Head of caudate nucleus (tissue), 42 donors: ENCODE measurements around the gene TFE3.
A peak's percentile ranks its signal among the peaks of the same experiment; 100 is the strongest.
"Not testable (repeated sequence)": the region's sequence is repeated elsewhere in the genome, so short reads cannot be mapped to it uniquely, and the experiment has no call there.

Experiments
- DNase-seq, 42 donors: peaks; one replicate each; pipeline versions ENCODE4 v3.0.0 to v3.0.0-alpha.2; 2020 to 2021; ENCODE audit warnings: mixed read lengths in 7 of 42
- intact Hi-C: fragments of 100-400 bp; cut with DNase I; formaldehyde crosslinking; loops from one replicate; pipeline ENCODE4 v1.15.0; 2022

The TFE3 gene

DNA sequence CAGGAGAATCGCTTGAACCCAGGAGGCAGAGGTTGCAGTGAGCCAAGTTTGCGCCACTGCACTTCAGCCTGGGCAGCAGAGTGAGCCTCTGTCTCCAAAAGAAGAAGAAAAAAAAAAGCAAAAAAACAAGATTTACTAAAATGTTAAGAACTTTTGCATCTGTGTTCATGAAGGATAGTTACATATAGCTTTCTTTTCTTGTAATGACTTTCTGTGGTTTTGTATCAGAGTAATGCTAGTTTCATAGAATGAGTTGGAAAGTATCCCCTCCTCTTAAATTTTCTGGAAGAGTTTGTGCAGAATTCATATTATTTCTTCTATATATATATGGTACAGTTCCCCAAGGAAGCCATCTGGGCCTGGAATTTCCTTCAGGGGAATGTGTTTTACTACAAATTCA is 24.1 kb downstream of the TFE3 start:
- no peak for DNase-seq
- intact Hi-C loops, result no loop called here

DNA sequence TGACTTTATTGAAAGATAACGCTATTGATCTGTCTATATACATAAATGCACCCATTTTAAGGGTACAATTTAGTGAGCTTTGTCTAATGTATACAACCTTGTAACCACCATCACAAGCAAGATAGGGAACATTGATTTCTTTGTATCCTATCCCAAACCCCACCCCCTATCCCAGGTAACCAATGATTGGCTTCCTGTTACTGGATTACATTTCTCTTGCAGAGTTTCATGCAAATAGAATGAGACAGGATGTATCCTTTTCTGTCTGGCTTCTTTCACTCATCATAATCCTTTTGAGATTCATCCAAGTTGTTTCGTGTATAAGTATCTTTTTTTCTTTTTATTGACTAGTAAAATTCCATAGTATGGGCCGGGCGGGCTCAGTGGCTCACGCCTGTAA is 39.5 kb downstream of the TFE3 start:
- intact Hi-C loops, result no loop called here
- no peak for DNase-seq

DNA sequence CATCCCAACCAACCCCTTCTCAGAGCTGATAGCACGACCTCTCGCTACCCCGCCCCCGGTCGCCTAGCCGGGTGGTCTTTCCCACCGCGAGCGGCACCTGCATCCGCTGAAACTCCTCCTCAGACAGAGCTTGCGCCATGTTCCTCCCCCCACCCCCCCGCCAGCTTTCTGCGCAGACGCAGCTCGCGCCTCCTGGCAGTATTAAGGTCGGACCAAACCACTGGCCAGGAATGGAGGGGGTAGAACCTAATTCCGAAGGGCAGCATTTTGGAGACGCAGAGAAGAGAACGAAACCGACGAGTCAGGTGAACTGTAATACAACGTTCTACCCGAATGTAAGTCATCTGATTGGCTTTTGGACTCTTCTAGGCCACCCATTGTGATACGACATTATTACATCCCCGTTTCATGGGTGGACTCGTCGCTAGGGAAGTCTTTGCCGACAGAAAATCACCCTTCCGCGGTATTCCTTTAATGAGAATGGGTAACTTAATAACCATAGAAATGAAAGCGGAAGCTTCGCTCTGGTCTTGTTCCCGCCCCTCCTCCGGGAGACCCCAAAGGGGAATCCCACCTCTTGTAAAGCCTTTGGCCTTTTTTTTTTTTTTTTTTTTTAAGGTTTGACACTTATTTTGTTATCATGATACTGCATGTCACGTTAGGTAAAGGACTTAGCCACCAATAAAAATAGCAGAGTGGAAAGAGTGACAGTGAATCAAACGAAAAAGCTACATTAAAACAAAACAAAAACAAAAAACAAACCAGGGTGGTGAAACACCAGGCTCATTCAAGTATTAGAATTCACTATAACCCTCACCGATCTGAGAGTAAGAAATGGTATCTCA is 40.8 kb downstream of the TFE3 start, which contains the start of gene GRIPAP1:
Gene GRIPAP1 (minus strand): TSS at position 174 of the 845 bp plus-strand sequence. CDS start 35 bp downstream, at position 139.
- DNase-seq, result peak; percentile 7 to 87 (median 65)

DNA sequence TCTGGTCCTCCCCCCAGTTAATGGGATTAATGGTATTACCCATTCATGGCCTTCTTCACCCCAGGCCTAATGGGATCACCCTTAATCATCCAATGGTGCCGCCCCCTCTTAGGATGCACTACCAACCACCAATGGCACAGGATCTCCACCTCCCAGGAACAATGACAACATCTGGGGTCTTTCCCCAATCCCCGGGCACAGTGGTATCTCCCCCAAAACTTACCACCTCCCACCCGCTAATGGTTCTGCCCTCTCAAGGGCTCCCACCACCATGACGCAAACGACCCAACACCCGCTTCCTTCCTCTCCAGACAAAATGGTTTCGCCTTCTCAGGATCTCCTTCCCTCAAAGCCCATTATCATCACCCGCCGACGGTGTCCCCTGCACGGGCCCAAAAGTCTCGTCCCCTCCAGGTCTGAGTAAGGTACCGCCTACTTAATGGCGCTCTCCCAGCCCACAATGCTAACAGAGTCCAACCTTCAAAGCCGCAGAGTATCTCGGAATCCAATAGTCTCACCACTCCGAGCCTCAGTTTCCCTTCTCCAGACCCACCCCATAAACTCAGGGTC is 41.6 kb downstream of the TFE3 start:
- intact Hi-C loops, result no loop called here
- peak in 28 of 42 donors; percentile 3 to 46 (median 21) for DNase-seq

More for the DNA sequence above, 40.8 kb downstream of the TFE3 start, which contains the start of gene GRIPAP1:
- intact Hi-C loops, result no loop called here

DNA sequence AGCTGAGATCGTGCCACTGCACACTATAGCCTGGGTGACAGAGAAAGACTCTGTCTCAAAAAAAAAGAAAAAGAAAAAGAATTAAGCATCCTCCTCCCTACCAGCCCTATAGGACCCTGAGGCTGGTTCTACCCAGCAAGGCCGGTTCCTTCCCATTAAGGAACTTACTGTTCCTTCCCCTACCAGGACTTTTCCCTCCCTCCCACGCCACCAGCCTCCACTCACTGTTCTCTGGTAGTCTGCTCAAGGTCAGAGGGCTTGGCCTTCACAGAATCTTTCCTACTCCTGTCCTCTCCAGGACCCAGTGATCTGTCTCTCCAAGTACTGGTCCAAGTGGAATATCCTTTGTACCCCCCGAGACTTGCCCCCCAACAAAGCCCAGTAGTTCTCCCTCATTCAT is 42.5 kb downstream of the TFE3 start:
- DNase-seq, result no peak
- intact Hi-C loops, result no loop called here

DNA sequence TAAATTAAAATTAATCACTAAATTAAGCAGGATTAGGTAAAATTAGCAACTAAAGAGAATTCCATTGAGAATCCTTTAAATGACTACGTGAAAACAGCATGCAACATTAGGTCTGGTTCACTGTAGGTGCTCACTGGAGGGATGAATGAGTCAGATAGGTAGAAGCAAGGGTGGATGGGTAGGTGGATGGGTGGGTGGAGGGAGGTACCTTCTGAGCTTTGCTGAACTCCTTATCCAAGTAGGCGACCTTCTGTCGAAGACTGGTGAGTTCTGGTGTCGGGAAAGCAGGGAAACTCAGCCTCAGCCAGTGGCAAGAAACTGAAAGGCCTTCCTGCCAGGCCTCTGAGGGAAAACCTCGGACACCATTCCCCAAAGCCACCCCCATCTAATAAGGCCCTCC is 44.1 kb downstream of the TFE3 start:
- intact Hi-C loops, result no loop called here
- DNase-seq, result peak; percentile 16 to 92 (median 59)

DNA sequence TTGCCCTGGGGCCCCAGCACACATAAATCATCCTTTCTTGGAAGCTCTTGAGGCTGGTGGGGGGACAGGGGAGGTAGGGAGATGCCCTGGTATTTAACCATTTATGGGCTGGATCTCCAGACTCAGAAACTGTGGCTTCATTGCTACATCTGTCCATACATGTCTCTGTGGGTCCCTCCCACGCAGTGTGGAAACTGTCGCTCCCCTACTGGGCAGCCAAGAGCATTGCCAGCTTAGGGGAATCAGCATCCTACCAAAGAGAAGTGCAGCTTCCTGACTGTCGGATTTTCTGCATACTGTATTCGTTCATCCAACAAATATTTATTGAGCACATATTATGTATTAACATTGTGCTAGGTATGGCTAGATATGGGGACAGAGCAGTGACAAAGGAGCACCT is 44.8 kb downstream of the TFE3 start:
- intact Hi-C loops, result no loop called here
- no peak for DNase-seq

DNA sequence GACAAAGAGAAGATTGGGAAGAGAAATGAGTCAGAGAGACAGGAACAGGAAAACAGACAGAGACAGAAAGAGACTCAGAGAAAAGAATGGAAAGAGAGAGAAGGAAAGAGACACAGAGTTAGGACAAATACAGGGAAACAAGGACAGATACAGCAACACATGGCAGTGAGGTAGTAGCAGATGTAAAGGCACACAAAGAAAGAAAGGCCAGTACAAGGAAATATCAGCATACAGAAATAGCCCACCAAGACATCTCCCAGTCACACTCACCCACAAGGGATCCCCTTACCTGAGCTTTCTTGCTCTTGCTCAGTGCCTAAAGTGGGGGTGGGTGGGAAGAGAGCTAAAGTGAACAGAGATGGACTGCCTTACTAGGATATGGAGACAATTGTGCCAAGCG is 45.3 kb downstream of the TFE3 start:
- DNase-seq, result no peak
- intact Hi-C loops, result no loop called here

DNA sequence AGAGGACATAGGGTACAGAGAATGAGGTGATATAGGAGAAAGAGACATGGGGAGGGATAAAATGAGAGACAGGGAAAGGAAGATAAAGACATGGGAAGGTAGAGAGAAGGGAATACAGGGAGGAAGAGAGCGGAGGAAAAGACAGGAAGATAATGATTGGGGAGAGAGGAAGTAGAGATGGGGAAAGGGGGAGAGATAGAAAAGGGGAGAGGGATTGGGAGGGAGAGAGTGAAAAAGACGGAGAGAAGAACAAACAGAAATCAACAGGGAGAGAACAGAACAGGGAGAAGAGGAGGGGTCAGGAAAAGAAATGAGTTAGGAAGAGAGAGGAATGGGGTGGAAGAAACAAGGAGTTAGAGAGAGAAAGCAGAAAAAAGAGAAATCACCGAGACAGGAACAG is 45.7 kb downstream of the TFE3 start:
- no peak for DNase-seq
- intact Hi-C loops, result no loop called here

DNA sequence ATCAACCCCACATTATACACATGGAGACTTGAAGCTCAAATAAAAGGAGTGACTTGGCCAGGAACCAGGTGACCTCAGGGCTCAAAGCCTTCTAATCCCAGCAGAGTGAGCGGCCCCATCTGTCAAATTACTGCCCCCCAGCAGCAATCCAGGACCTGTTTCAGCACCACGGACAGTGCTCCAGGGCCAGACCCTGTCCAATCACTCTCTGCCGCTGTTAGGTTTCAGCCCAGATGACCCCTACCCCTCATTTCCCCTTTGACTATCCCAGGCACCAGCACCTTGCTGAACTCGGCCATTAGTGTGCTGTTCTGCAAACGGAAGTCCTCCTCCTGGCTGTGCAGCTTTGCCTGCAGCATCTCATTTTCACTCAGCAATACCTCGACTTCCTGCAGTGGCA is 46.2 kb downstream of the TFE3 start:
- no peak for DNase-seq
- intact Hi-C loops, result no loop called here

DNA sequence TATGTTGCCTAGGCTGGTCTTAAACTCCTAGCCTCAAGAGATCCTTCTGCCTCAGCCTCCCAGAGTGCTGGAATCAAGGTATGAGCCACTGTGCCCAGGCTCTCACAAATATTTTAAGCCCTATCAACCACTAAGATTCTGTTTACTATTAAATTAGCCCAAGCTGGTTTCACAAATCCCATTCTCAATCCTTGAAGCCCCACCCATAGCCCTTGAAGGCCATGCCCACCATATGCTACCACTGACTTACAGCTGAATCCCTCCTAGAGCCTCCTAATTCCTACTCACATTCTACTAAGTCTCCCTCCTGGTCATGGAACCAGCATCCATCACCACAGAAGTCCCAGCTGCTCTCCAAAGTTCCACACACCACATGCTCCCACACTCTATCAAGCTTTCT is 50.8 kb downstream of the TFE3 start:
- intact Hi-C loops, result no loop called here

DNA sequence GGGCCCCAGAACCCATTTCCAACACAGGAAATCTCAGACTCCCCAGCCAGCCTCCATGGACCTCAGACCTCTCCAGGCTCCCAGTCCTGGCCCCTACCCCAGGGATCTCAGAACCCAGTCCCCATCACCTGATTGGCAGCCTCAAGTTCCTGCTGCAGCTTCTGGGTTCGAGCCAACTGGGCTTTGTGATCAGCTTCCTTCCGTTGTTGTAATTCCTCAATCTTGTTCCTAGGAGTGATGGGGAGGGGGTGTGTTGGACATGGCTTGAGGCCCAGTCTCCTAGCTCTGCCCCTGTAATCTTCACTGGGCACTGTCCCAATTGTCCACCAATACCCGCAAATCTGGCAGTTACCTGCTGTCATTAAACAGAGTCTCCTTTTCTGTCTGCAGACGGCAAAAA is 53.7 kb downstream of the TFE3 start:
- intact Hi-C loops, result no loop called here
- DNase-seq, result no peak

More for the DNA sequence above, 50.8 kb downstream of the TFE3 start:
- DNase-seq, result no peak

DNA sequence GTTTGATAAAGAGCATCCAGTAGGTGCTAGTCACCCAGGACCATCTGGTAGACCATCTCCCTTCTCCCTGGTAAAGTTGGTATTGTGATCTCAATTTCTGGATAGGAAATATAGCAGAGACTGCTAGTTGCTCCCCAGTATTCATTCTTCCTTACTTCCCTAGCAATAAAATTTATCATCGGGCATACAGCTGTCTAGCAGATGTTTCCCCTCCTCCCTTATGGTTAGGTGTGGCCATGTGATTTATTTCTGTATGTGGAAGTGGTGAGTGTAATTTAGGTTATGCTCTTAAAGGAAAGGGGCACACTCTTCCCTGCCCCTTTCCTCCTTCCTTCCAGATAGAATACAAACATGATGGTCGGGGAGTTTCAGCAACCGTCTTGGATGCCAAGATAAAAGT is 59.3 kb downstream of the TFE3 start:
- intact Hi-C loops, result no loop called here
- no peak for DNase-seq

DNA sequence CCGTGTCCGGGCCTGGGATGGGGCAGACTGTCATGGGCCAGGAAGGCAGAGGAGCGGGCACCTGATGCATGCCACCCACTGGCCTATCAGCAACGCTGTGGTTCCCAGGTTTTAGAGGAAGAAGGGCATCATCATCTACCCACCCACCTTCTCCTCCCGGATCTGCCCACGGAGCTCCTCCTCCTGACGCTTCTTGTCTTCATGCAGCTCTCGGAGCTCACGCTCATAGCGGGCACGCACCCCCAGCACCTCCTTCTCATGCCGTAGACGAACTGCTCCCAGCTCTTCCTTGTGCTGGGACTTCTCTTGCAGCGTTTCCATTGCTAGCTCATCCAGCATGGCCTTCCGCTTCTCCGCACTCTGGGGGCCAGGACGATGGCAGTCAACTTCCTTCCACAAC is 60.1 kb downstream of the TFE3 start:
- DNase-seq, result peak in 38 of 42 donors; percentile 8 to 81 (median 46)
- intact Hi-C loops, result no loop called here

DNA sequence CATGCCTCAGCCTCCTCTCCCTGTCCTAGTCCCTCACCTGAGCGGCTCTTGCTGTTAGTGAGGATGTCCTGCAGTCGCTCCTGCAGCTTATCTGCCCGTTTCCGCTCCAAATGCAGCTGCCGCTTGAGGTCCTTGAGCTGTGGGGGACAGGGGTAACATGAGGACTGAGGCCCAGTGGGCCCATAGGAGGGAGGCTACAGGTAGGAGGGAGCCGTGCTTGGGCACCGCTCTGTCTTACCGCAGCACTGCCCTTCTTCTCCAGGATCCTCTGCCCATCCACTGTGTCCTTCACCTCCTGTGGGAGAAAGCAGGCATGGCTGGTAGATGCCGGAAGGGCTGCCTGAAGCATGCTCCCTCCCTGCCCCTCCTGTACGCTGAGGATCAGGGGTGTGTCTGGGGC is 62.0 kb downstream of the TFE3 start:
- no peak for DNase-seq
- intact Hi-C loops, result no loop called here

DNA sequence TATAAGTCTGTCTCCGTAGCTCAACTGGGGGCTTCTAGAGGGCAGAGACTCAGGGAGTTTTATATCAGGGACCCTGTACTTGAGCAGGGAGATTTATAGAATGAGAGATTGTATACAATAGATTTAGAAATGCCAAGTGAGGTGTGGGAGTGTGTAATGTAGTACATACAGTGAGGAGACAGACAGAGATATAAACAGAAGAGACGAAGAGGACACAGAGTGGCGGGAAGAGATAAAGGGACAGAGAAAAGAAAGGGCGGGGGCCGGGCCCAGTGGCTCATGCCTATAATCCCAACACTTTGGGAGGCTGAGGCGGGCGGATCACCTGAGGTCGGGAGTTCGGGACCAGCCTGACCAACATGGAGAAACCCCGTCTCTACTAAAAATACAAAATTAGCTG is 62.8 kb downstream of the TFE3 start:
- intact Hi-C loops, DNase-seq: not testable (repeated sequence)
